Endothelial cell of umbilical vein (primary cell): ENCODE measurements around the gene WDR4. TPM values are rescaled to one million over a fixed set of nuclear protein-coding genes. Genes with fewer than 3 reads are reported as not detected.
A peak's percentile ranks its signal among the peaks of the same experiment; 100 is the strongest.

Source experiments
- BruUV-seq: library from RNA; stranded (reverse); fragments of 400-500 nt; replicated peaks from 2 replicates; lab custom pipeline; 2021; lab: Mats Ljungman, UMichigan
- CTCF ChIA-PET: fragments of 300-600, 350-600 bp; sonication (Branson Sonifier 250); formaldehyde crosslinking; loops from one replicate; lab custom pipeline; 2021; ENCODE audit warnings: antibody characterized with exemption, inconsistent platforms; lab: Charles Lee
- POLR2A ChIA-PET: fragments of 300-600, 350-600 bp; sonication (Branson Sonifier 250); formaldehyde crosslinking; loops from one replicate; lab custom pipeline; 2021; ENCODE audit warnings: antibody characterized with exemption, inconsistent platforms; lab: Charles Lee
- DNase-seq: peaks from one replicate; pipeline ENCODE4 v3.0.0-alpha.2; 2011; ENCODE audit warnings: low read depth, low spot score
- FAIRE-seq: peaks from 2 replicates; lab custom pipeline; 2011; peaks lifted over from hg19 to GRCh38; lab: Jason Lieb, UNC
- H2AFZ ChIP-seq: 2 replicates; pipeline ENCODE4 v1.6.0; 2012; ENCODE audit warnings: low read depth, low read length, control low read depth, inconsistent platforms
- H3K27ac ChIP-seq: 2 replicates; pipeline ENCODE4 v1.5.1; 2011; ENCODE audit warnings: low read depth, mild to moderate bottlenecking, control low read depth, low read length, moderate library complexity; ENCODE audit not compliant: insufficient read depth
- H3K27me3 ChIP-seq, 2 experiments: 2 replicates each; pipeline versions ENCODE4 v1.6.0 to v1.6.1; 2011; ENCODE audit warnings: low read length in 2 of 2, mixed read lengths in 1 of 2; ENCODE audit not compliant: control insufficient read depth in 2 of 2, insufficient read depth in 2 of 2
- H3K36me3 ChIP-seq, 2 experiments: 2 replicates in 1 of 2; 3 replicates in 1 of 2; pipeline ENCODE4 v1.5.1; 2011; ENCODE audit warnings: low read length in 2 of 2, mild to moderate bottlenecking in 1 of 2, moderate library complexity in 1 of 2; ENCODE audit not compliant: control insufficient read depth in 2 of 2, insufficient read depth in 2 of 2; ENCODE audit errors: extremely low read depth in 1 of 2
- H3K4me1 ChIP-seq: 3 replicates; pipeline ENCODE4 v1.5.1; 2011; ENCODE audit warnings: mild to moderate bottlenecking, low read length; ENCODE audit not compliant: control insufficient read depth, insufficient read depth; ENCODE audit errors: extremely low read depth
- H3K4me2 ChIP-seq: 2 replicates; pipeline ENCODE4 v1.6.1; 2011; ENCODE audit warnings: low read length, control low read depth, mixed read lengths; ENCODE audit not compliant: insufficient read depth
- H3K4me3 ChIP-seq, 3 experiments: fragments of 200-600 bp in 1 of 3; sonication (generic), shearing (Covaris generic) in 1 of 3; replicated peaks in 1 of 3; 2 replicates each; pipeline ENCODE4 v1.5.1; 2011 to 2016; ENCODE audit warnings: control low read depth in 3 of 3, low read length in 3 of 3, mild to moderate bottlenecking in 2 of 3, inconsistent platforms in 1 of 3, low read depth in 1 of 3, moderate library complexity in 1 of 3; ENCODE audit not compliant: insufficient read depth in 1 of 3
- H3K79me2 ChIP-seq: 2 replicates; pipeline ENCODE4 v1.6.0; 2012; ENCODE audit warnings: low read length, inconsistent platforms; ENCODE audit not compliant: control insufficient read depth, insufficient read depth
- H3K9ac ChIP-seq: replicated peaks from 2 replicates; pipeline ENCODE3; 2011; ENCODE audit warnings: low read length, control low read depth; ENCODE audit not compliant: insufficient read depth; ENCODE audit errors: extremely low read depth
- H3K9me1 ChIP-seq: replicated peaks from 3 replicates; pipeline ENCODE4 v1.6.0; 2011; ENCODE audit warnings: mild to moderate bottlenecking, low read length; ENCODE audit not compliant: control insufficient read depth, insufficient read depth; ENCODE audit errors: extremely low read depth
- H3K9me3 ChIP-seq: replicated peaks from 2 replicates; pipeline ENCODE4 v1.5.1; 2012; ENCODE audit warnings: low read length, inconsistent platforms; ENCODE audit not compliant: control insufficient read depth, insufficient read depth
- H4K20me1 ChIP-seq: replicated peaks from 2 replicates; pipeline ENCODE3; 2011; ENCODE audit warnings: mild to moderate bottlenecking, low read length; ENCODE audit not compliant: control insufficient read depth, insufficient read depth; ENCODE audit errors: extremely low read depth
- EZH2 ChIP-seq: IDR thresholded peaks from 2 replicates; pipeline ENCODE4 v1.6.1; 2012; ENCODE audit warnings: borderline replicate concordance, low read depth, mild to moderate bottlenecking, moderate library complexity, low read length, inconsistent platforms; ENCODE audit not compliant: severe bottlenecking
- GATA2 ChIP-seq: IDR thresholded peaks from 2 replicates; pipeline ENCODE4 v1.7.0; 2011; ENCODE audit warnings: low read depth, mild to moderate bottlenecking, moderate library complexity, mixed read lengths, low read length; ENCODE audit not compliant: insufficient read length, insufficient read depth
- MYC ChIP-seq: IDR thresholded peaks from one replicate; pipeline ENCODE4 v1.6.1; 2011; ENCODE audit warnings: mild to moderate bottlenecking, low read depth, low read length
- POLR2A ChIP-seq: IDR thresholded peaks from 2 replicates; pipeline ENCODE4 v1.6.1; 2012; ENCODE audit warnings: low read depth, mild to moderate bottlenecking, control low read depth, low read length
- POLR2AphosphoS5 ChIP-seq: IDR thresholded peaks from 2 replicates; pipeline ENCODE4 v1.6.1; 2012; ENCODE audit warnings: low read depth, mild to moderate bottlenecking, control low read depth, low read length, moderate library complexity; ENCODE audit not compliant: insufficient read depth
- dilution Hi-C: fragments of 300-500 bp; cut with MboI; formaldehyde crosslinking; loops from one replicate; pipeline ENCODE4 v1.15.0; 2019; ENCODE audit warnings: low sequenced_read_pairs; ENCODE audit not compliant: extremely low pct_ligation_motif_present
- intact Hi-C: fragments of 100-400 bp; cut with micrococcal nuclease; formaldehyde crosslinking; loops from one replicate; pipeline ENCODE4 v1.10.0; 2022
- polyA plus RNA-seq, 4 experiments: library from polyadenylated mRNA; depleted of rRNA in 3 of 4; stranded (reverse) in 3 of 4; unstranded in 1 of 4; fragments of >200 nt; gene quantifications; 2 replicates each; pipeline versions ENCODE4 v1.2.1 to v1.2.3, GENCODE V29; 2011 to 2012; ENCODE audit warnings: missing spikeins in 1 of 4
- total RNA-seq: library from RNA; stranded (reverse); gene quantifications from 2 replicates; pipeline ENCODE4 v1.2.3, GENCODE V29; 2021
- TF ChIP-seq, protein P1 (sequence below), 2 donors: IDR thresholded peaks; 1 replicate in 1 of 2; 2 replicates in 1 of 2; pipeline ENCODE4 v1.5.1; 2011; ENCODE audit warnings: low read length in 2 of 2, mild to moderate bottlenecking in 2 of 2, moderate library complexity in 2 of 2, control low read depth in 1 of 2, inconsistent platforms in 1 of 2, low read depth in 1 of 2; ENCODE audit not compliant: insufficient read depth in 1 of 2; ENCODE audit errors: extremely low read depth in 1 of 2

The WDR4 gene
- total and polyA plus RNA-seq, 2 donors (not counting 3 experiments of a cell fraction or from before 2014, with no cell fraction given), result 24.5 to 40.0 TPM

DNA sequence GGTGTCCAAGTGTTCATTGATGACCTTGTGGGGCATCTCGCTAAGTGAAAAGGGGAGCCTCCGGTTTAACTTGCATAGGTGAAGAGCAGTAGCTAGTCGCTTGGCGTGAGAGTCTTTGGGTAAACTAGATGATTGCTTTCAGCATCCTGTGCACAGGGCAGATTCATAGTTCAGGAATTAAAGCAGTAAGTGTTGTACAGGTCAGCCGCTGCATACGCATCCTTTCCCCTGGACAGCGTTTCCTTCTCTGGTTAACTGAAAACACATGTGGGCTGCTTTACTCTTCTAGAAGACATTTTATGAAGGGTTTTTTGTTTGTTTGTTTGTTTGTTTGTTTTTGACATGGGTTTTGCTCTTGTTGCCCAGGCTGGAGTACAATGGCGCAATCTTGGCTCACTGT lies 25.9 kb upstream of the WDR4 start:
- BruUV-seq, result no TSS peak
- no peaks in the 10 kb centered on the region for H3K9me3 ChIP-seq
- dilution Hi-C loops, result no loop called here
- H3K9ac ChIP-seq, result no peak overlapping the region
- H3K4me2 ChIP-seq, result no peak overlapping the region
- no peak for TF ChIP-seq POLR2AphosphoS5
- TF ChIP-seq EZH2, result no peak
- no peak for TF ChIP-seq POLR2A
- H3K36me3 ChIP-seq, result peaks cover 19 to 25% of the 10 kb centered on the region in 2 experiments
- FAIRE-seq (no peak), DNase-seq (no peak)
- H3K79me2 ChIP-seq, result peaks cover 12% of the 10 kb centered on the region
- no peaks in the 10 kb centered on the region for H3K9me1 ChIP-seq
- H3K27ac ChIP-seq, result no peak overlapping the region
- H2AFZ ChIP-seq, result no peak overlapping the region
- H3K4me3 ChIP-seq, result no peak overlapping the region
- ChIA-PET CTCF (no interaction called here), POLR2A (no interaction called here)
- H3K4me1 ChIP-seq, result no peaks in the 10 kb centered on the region
- no peaks in the 10 kb centered on the region for H3K27me3 ChIP-seq
- no peaks in the 10 kb centered on the region for H4K20me1 ChIP-seq
- intact Hi-C loops, result no loop called here

DNA sequence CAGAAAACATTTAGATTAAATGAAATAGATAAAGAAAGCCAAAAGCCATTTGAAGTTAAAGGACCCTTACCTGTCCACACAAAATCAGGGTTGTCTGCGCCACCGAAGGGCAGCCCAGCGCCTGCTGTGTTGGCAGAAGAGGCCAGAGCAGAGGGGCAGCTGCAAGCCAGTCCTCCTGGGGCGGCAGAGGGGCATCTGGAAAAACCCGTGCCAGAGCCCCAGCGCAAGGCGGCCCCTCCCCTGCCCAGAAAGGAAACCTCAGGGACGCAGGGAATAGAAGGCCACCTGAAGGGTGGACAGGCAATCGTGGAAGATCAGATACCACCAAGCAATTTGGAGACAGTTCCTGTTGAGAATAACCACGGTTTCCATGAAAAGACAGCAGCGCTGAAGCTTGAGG lies 24.5 kb upstream of the WDR4 start:
- intact Hi-C loops (no loop called here), dilution Hi-C loops (no loop called here)
- CTCF ChIA-PET, result no interaction called here
- TF ChIP-seq GATA2 (no peak), POLR2AphosphoS5 (no peak), MYC (no peak), EZH2 (no peak), POLR2A (no peak)
- TF ChIP-seq, protein P1, sequence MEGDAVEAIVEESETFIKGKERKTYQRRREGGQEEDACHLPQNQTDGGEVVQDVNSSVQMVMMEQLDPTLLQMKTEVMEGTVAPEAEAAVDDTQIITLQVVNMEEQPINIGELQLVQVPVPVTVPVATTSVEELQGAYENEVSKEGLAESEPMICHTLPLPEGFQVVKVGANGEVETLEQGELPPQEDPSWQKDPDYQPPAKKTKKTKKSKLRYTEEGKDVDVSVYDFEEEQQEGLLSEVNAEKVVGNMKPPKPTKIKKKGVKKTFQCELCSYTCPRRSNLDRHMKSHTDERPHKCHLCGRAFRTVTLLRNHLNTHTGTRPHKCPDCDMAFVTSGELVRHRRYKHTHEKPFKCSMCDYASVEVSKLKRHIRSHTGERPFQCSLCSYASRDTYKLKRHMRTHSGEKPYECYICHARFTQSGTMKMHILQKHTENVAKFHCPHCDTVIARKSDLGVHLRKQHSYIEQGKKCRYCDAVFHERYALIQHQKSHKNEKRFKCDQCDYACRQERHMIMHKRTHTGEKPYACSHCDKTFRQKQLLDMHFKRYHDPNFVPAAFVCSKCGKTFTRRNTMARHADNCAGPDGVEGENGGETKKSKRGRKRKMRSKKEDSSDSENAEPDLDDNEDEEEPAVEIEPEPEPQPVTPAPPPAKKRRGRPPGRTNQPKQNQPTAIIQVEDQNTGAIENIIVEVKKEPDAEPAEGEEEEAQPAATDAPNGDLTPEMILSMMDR (IDR thresholded peaks at IDR 0.05; ENCODE audit: extremely low read depth in 1 of 2, insufficient read depth in 1 of 2, low read depth in 1 of 2, low read length in 2 of 2), result no peak
- Histone ChIP-seq H3K9ac (no peak overlapping the region), H3K27ac (no peak overlapping the region), H3K4me3 (no peak overlapping the region), H3K9me3 (no peaks in the 10 kb centered on the region), H3K27me3 (no peaks in the 10 kb centered on the region), H3K4me2 (no peak overlapping the region), H3K36me3 (peaks cover 16 to 27% of the 10 kb centered on the region in 2 experiments), H3K9me1 (no peaks in the 10 kb centered on the region), H3K4me1 (no peaks in the 10 kb centered on the region), H2AFZ (no peak overlapping the region), H3K79me2 (peaks cover 20% of the 10 kb centered on the region), H4K20me1 (no peaks in the 10 kb centered on the region)
- DNase-seq (no peak), FAIRE-seq (no peak)
- POLR2A ChIA-PET, result no interaction called here
- TSS peak; percentile 20 for BruUV-seq
